Tibial artery (tissue), 4 donors: ENCODE results near the gene UBASH3B.

Source experiments
- DNase-seq, 2 donors: peaks; one replicate each; pipeline ENCODE4 v3.0.0-alpha.2; 2019
- H3K27ac ChIP-seq, 2 donors: fragments of 200-600 bp; sonication (generic) in 1 of 2; 1 replicate in 1 of 2; 2 replicates in 1 of 2; pipeline ENCODE4 v1.5.1; 2018 to 2019; ENCODE audit warnings: mild to moderate bottlenecking in 1 of 2
- H3K27me3 ChIP-seq, 2 donors: fragments of 200-600 bp; sonication (generic) in 1 of 2; one replicate each; pipeline versions ENCODE4 v1.5.1 to v1.6.0; 2016 to 2019
- H3K36me3 ChIP-seq, 3 donors: fragments of 200-600 bp; sonication (generic) in 2 of 3; one replicate each; pipeline ENCODE4 v1.5.1; 2016 to 2019; ENCODE audit warnings: mild to moderate bottlenecking in 2 of 3
- H3K4me1 ChIP-seq, 4 donors: fragments of 200-600 bp; sonication (generic) in 2 of 4; 1 replicate in 3 of 4; 2 replicates in 1 of 4; pipeline ENCODE4 v1.5.1; 2016 to 2019
- H3K4me3 ChIP-seq, 2 donors: fragments of 200-600 bp; sonication (generic) in 1 of 2; 1 replicate in 1 of 2; 2 replicates in 1 of 2; pipeline ENCODE4 v1.5.1; 2018 to 2019; ENCODE audit warnings: mild to moderate bottlenecking in 2 of 2
- H3K9me3 ChIP-seq, 3 donors: fragments of 200-600 bp; sonication (generic) in 1 of 3; one replicate each; pipeline ENCODE4 v1.5.1; 2016 to 2019
- CTCF ChIP-seq, 2 experiments: fragments of 200-600 bp in 1 of 2; fragments of 450-650 bp in 1 of 2; IDR thresholded peaks; one replicate each; pipeline ENCODE4 v1.5.1; 2017 to 2019; ENCODE audit warnings: antibody characterized with exemption in 2 of 2, mild to moderate bottlenecking in 1 of 2, moderate library complexity in 1 of 2
- intact Hi-C: fragments of 100-400 bp; cut with DNase I; formaldehyde crosslinking; loops from one replicate; pipeline ENCODE4 v1.15.0; 2023; ENCODE audit warnings: low total_unique reads

UBASH3B gene

DNA sequence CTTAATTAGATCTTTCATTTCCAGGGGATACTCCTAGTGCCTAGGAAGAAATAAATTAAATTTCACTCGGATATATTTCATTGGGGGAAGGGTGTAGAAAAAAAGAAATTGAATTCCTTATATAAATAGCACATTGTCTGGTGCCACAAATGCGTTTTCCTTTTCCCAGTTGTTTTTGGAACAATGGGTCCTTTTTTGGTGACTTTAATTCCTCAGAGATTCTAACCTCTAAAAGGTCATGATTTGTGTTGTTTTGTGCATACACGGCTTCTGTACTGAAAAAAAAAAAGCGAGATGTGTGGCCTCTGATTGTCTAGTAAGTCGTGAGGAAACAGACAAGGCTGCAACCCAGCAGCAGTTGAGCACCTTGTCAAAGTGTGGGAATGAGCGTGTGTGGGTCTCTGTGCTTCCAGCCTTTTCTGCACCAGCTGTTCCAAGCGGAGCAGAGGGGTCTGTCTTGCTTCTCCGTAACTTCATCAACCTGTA is 118.3 kb downstream of the UBASH3B start:
- no peak overlapping the region for H3K4me3 ChIP-seq
- H3K36me3 ChIP-seq = no peaks in the 10 kb centered on the region
- no peak for TF ChIP-seq CTCF (IDR thresholded peaks at IDR 0.05)

DNA sequence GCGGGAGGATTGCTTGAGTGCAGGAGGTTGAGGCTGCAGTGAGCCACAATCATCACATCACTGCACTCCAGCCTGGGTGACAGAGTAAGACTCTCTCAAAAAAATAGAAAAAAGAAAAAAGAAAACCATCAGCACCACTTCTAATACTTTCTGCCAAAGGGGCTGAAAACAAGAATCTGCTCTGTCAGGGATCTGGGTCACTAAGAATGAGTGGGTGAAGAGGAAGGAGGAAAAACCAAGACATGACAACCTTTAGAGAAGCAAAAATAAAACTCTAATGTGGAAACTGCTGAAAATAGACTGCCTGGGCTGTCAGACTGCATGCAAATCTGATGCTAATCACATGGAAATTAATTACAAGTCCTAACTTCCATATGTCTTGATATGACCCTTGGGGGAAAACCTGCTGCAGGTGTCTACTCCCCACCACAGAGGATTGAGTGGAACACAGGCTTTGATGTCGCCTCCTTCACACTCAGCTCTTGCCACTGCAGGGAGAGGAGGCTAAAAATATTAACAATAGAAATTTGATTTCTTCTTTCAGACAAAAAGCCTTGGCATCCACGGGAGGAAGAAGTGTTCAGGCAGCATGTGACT is 120.3 kb downstream of the UBASH3B start:
- no peak overlapping the region for H3K4me3 ChIP-seq
- DNase-seq = no peak
- H3K36me3 ChIP-seq = no peaks in the 10 kb centered on the region
- no peak for TF ChIP-seq CTCF (IDR thresholded peaks at IDR 0.05)
- H3K9me3 ChIP-seq = no peaks in the 10 kb centered on the region
- no peak overlapping the region for H3K27ac ChIP-seq
- H3K27me3 ChIP-seq = peaks cover 0 to 10% of the 10 kb centered on the region in 2 donors
- intact Hi-C loops = no loop called here
- no peaks in the 10 kb centered on the region for H3K4me1 ChIP-seq

More for the DNA sequence above, 118.3 kb downstream of the UBASH3B start:
- H3K27ac ChIP-seq = no peak overlapping the region
- H3K9me3 ChIP-seq = no peaks in the 10 kb centered on the region
- H3K27me3 ChIP-seq = peaks cover 0 to 10% of the 10 kb centered on the region in 2 donors
- no peaks in the 10 kb centered on the region for H3K4me1 ChIP-seq
- intact Hi-C loops = no loop called here
- no peak for DNase-seq

DNA sequence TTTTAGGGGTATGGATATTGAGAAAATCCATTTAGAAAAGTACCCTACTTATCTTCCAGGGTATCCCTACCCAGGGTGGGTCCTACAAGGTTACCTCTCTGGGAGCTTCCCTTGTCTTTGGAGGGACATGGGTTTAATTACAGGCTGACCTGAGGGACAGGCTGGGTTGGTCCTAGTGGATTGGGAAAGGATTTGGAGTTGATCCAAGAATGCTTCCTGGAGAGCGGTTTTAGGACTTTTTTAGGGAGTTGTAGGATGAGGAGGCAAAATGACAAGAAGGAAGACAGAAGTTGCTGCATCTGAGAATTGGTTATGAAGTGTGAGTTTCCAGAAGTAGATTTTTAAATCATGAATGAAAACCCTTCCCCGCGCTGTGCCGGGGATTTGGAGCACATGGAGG is 121.0 kb downstream of the UBASH3B start:
- DNase-seq = no peak
- Histone ChIP-seq H3K36me3 (no peaks in the 10 kb centered on the region), H3K9me3 (no peaks in the 10 kb centered on the region), H3K4me1 (no peaks in the 10 kb centered on the region), H3K27ac (no peak overlapping the region), H3K4me3 (no peak overlapping the region), H3K27me3 (peaks cover 0 to 10% of the 10 kb centered on the region in 2 donors)
- no peak for TF ChIP-seq CTCF (IDR thresholded peaks at IDR 0.05)
- intact Hi-C loops = no loop called here

DNA sequence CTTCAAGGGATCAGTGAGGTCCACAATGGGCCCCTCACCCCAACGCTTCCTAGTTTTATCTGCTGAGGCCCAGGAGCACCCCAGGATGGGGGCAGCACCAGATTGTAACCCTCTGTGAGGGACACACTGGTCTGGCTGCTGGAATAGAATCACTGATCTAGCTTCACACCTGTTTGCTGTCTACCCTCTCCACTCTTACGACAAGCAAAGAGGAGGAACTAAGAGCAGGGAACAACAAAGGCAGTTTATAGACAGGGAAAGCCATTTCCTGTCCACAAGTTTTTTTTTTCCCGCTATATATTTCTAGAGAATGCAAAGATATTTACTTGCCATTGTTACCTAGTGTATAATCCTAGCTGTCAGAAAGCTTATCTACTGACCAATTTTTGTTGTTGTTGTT is 121.8 kb downstream of the UBASH3B start:
- H3K9me3 ChIP-seq = no peaks in the 10 kb centered on the region
- H3K4me3 ChIP-seq = no peak overlapping the region
- intact Hi-C loops = no loop called here
- no peaks in the 10 kb centered on the region for H3K36me3 ChIP-seq
- H3K27ac ChIP-seq = no peak overlapping the region
- peaks cover 0 to 10% of the 10 kb centered on the region in 2 donors for H3K27me3 ChIP-seq
- H3K4me1 ChIP-seq = no peaks in the 10 kb centered on the region
- no peak for DNase-seq
- no peak for TF ChIP-seq CTCF (IDR thresholded peaks at IDR 0.05)

DNA sequence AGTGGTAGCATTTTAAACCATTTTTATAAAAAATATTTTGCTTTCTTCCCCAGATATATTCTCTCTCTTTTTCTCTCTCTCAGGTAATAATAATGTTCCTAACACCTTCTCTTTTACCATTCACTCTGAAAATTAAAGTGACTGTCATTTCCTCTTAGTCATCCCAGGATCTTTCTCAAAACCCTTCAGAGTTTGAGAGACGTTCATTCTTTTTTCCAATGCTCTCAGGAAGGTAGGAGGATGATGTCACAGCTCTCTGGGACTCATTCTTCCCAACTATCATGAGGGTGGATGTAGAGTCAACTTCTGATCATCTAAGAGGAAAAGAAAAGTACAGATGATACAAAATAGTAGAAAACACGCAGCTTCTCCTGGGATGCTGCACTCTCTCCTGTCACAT is 122.6 kb downstream of the UBASH3B start:
- peaks cover 0 to 10% of the 10 kb centered on the region in 2 donors for H3K27me3 ChIP-seq
- intact Hi-C loops = no loop called here
- H3K4me3 ChIP-seq = no peak overlapping the region
- no peaks in the 10 kb centered on the region for H3K36me3 ChIP-seq
- DNase-seq = no peak
- H3K9me3 ChIP-seq = no peaks in the 10 kb centered on the region
- no peaks in the 10 kb centered on the region for H3K4me1 ChIP-seq
- no peak for TF ChIP-seq CTCF (IDR thresholded peaks at IDR 0.05)
- no peak overlapping the region for H3K27ac ChIP-seq
